Iris pigment epithelial cell (primary cell): ENCODE data around the gene LRMDA.

ENCODE experiments used
- DNase-seq: peaks from one replicate; pipeline ENCODE4 v3.0.0-alpha.2; 2011; ENCODE audit warnings: low read depth

LRMDA gene

DNA sequence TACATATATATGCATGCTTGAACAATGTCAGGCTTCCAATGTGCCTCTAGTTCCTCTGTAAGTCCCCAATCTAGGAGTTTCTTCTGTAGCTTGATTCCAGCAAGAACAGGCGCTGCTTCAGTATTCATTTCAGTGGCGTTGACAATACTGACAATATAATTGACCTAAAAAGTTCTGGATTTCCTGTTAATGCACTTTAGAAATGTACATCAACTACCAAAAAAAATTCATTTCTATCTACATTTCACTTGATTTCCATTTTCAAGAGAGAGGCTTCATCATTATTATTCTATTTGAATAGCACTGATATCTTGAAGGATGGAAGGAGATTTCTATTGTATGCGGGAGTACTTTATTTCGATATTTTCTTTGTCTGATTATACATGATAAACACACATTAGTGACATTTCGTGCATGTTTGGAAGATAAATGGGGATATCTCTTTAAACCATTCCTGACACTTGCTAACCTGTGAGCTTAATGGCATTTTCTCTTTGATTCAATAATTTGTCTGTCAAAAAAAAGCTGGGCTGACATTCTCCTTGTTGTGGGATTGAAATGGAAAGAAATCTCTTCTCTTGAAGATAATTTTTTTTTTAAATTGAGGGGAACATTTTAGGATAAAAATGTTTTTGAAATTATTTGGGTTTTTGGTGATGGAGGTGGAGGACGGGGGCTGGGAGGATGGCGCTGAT lies 568.2 kb downstream of the LRMDA start:
- no peak for DNase-seq

DNA sequence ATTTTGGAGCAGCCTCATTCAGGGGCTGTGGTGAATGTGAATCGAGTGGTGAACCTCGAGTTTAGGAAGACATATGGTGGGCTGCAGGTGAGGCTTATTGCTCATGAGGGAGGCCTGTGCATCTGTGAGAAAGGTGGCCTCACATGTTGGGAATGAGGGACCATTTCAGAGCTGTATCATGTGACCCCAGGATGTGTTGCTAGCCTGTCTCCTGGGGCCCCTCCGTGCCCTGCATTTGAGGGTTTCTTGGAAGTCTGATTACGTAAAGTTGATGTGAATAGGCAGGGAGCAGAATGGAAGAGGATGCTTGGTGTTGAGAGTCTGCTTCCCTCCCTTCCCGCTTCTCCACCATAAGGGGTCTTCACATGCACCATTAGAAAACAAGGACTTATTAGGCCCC lies 569.1 kb downstream of the LRMDA start:
- no peak for DNase-seq

DNA sequence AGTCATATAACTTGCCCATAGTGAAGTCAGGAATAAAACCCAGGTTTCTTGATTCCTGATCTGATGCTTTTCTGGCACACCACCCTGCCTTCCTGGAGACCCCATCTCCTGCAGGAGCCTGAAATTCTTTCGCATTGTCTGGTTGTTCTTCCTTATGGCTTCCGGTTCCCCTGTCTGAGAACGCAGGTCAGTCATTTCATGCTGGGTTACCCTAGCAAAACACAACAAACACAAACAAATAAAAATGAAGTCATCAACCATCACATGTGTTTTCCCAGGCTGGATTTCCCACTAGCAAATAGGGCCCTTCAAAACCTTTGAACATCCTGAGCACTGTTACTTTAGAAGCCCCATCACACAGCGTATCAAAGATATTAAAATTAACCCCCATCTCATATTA lies 569.6 kb downstream of the LRMDA start:
- no peak for DNase-seq

DNA sequence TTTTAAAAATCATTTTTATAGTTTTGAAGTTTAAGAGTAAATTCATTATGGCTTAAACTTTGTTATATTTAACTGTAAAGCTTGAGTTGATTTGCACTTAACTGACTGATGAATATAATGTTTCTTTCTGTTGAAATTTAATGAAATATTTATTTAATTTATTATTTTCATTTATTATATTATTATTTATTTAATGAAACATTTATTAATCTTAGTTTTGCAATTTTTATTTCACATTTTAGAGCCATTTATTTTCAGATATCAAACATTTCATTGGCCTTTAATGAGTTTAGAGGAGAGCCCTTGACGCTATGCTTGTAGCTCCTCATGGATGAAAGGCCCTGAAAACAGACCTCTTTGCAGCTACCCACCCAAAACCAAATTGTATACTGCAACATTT lies 570.0 kb downstream of the LRMDA start:
- no peak for DNase-seq

DNA sequence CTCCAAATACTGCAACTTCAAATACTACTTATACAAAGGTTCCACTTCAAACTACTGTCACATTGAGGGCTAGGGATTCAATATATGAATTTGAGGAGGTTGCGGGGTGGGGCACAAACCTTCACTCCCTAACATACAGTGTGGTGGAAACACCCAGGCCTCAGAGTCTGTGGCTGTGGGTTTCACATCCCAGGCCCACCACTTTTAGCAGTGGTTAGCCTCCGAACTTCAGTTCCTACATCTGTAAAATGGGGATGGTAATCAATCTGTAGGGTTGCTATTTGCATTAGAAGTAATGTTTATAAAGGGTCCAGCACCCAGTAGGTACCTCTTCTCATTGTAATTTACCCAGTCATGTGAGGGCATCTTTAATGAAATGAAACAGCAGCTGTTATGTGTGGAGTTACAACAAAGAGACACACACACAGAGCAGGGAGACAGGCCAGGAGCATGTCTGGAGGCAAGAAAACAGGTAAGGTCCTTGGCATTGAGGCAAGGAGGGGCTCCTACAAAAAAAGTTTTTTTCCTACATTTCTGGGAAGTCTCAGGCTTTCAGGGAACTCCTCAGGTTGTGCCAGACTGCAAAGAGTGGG lies 570.9 kb downstream of the LRMDA start:
- DNase-seq, result no peak

DNA sequence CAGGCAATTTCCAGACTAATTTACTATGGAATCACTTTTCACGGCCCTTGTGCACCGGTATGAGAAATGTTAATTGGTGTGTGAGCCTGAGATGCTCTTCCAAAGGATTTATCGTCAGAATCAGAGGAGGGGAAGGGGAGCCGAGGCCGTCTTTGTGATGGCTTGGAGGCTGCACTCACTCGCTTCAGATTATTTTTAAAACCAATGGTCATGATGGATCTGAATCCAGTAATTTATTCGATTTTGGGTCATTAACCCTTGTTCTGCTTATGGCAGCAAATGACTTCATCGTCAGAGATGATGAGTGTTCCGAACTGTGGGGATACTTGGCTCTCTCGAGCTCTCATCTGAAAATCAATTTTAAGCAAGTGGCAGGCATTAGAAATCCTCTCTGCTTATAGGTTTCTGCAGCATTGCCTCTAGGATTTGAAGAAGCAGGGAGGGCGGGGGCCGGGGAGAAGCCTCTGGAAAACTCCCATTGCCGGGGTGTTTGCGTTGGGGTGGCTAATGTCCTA lies 576.3 kb downstream of the LRMDA start:
- DNase-seq, result no peak

DNA sequence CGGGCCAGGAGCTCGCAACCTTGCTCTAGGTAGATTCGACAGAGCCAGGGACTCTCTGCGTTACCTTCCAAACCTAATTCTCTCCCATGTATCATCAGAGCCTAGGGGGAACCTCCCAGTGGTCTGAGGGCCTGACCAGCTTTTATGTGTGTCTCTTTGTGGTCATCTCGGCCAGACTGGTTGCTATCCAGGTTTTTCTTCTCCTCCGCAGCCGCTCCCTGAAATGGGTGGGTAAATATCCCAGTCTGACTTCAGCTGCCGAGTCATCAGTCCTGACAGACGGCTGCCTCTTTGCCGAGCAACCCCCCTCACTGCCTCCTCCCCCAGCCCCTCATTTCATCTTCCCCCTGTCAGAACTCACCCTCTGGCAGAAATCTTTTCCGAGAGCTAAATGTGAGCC lies 578.1 kb downstream of the LRMDA start:
- DNase-seq, result no peak

DNA sequence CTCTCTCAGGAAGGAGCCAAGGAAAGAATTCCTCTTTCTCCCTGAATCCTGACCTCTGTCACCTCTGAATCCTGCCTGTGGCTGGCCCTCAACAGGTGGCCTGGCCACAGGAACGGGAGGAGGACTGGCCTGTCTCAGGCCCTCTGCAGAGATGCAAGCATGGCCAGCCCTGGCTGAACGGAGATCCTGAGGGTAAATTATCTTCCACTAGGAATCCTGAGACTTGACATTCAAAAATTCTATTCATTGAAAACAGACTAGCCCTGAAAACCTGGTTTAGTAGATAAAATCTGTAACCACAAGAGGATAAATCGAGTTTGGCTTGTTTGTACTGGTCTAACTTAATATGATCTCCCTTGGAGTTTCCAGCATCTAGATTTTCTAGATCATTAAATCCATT lies 579.3 kb downstream of the LRMDA start:
- DNase-seq, result no peak

DNA sequence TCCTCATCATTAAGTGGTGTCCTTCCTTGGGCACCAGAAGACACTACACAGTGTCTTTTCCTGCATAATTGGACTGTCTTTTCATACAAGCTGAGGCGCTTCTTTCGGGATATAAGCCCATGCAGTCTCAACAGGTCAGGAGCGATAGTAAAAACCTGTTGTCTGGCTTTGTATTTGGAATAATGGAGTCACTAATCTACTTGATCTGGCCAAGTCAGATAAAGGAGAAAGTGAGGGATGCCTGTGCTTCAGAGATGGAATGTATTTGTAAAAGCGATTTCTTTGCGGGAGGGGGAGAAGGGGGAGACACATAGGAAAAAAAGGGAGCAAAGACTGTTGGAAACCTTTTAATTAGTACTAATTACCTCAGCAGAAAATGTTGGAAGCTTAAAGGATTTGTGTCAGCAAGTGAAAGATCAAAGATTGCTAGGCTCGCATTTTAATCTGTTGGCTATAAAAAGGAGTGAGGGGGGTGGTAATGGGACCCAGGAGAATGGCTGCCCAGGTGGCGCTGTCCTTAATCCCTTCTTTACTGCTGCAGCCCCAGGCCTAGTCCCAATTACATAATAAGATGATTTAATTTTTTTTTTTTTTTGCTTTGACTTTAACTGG lies 581.4 kb downstream of the LRMDA start:
- DNase-seq, result no peak

DNA sequence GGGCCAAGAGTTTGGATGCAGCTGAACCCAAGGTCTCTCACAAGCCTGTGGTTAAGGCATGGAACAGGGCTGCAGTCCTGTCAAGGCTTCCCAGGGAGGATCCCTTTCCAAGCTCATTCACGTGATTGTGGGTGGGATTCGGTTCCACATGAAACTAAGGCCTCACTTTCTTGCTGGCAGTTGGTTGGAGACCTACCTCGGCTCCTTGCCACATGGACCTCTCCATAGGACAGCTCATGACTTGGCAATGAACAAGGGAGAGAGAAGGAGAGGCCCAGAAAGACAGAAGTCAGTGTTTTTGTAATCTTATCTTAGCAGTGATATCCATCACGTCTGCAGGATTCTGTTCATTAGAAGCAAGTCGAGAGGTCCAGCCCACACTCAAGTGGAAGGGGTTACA lies 583.8 kb downstream of the LRMDA start:
- no peak for DNase-seq

DNA sequence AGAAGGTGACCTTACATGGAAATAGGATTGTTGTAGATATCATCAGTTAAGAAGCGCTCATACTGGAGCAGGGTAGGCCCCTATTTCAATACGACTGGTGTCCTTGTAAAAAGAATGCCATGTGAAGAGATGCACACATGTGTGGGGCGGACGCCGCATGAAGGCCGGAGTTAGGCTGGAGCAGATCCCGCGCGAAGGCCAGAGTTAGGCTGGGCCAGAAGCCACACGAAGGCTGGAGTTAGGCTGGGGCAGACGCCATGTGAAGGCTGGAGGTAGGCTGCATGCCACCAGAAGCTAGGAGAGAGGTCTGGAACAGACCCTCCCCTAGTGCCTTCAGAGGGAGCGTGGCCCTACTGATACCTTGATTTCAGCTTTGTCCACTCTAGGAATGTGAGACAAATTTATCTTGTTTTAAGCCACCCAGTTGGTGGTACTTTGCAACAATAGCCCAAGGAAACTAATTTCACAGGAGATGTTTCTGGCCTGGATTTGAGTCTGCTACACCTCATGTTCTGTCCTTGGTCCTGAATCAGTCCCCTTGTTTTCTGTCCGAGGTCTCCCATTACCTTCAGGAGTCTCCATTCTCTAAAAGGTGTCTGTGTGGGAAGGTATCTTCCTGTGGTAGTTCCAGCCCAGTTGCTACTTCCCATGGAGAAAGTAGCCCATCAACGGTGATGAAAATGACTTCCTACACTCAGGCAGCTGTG lies 585.8 kb downstream of the LRMDA start:
- DNase-seq, result no peak

DNA sequence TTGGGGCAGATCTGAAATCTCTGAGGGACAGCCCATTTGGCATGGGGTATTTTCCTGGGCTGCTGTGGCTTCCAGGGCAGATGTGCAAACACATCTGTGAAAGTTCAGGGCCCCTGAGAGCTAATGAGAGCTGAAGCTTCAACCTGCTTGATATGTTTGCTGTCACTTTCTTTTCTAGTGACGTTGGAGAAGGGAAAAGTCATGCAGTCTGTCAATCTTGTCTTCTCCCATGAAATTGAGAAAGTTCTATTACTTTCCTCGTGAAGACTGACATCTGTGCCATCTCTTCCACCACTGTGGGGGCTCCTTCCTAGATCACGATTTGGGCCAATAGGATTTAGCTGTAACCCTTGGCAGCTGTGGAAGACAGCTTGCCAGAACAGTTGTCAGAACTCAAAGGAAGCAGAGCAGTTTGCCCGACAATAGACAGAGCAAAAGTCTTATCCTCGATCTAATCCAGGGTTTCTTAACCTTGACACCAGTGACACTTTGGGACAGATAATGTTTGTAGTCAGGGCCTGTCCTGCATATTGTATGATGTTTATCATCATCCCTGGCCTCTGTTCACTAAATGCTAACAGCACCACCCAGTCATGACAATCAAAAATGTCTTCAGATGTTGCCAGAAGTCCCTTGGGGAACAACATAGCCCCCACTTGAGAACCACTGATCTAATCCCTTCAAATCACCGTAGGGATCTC lies 586.5 kb downstream of the LRMDA start:
- no peak for DNase-seq

DNA sequence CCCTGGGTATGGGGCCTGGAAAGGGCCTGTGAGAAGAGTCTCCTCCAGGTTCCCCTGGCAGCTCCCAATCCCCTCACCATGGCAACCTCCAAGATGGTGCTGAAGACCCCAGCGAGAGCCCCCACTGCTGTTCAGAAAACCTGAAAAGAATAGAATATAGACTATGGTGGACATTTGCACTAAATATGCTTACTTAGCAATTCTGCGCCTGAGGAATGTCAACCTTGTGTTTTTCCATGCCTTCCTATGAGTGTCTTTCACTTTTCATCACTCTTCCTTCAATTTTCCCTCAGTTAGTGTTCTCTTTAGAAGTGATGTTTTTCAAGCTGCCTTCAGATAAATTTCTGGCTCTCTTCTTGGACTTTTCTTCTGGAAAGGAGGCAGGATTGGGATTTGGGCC lies 589.2 kb downstream of the LRMDA start:
- DNase-seq, result no peak

DNA sequence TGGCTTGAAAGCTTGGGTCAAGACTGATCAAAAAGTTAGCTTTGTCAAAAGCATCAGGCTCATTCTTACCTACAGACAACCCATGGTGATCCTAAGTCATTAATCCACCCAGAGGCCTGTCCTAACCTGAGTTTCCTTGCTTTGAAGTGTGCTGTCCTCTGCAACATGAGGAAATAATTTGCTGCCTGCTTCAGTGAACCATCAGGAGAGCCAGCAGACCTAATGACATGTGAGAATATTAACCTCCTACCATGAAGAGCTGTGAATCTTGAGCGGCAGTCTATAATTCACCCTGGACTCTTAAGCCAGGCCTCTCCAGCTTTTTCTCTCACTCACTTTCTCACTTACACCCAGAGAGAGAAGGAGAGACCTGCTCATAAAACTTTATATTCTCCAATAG lies 590.0 kb downstream of the LRMDA start:
- DNase-seq, result no peak

DNA sequence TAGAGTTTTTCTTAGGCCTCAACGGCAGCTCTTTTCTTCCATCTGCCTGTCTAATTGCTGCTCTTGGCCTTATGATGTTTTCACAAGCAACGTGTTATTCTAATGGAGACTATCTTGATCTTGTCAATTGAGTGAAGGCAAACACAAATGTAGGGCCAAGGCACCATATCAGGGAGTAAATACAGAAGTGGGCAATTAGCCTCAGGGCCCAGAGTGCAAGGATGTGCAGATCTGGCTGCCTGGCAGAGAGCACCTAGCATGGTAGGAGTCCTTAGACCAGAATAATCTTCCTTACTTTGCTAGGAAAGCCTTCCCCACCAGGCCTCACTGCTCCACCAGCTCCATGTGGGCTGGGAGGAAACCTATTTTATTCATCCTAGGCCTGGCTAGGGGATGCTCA lies 590.9 kb downstream of the LRMDA start:
- DNase-seq, result no peak

DNA sequence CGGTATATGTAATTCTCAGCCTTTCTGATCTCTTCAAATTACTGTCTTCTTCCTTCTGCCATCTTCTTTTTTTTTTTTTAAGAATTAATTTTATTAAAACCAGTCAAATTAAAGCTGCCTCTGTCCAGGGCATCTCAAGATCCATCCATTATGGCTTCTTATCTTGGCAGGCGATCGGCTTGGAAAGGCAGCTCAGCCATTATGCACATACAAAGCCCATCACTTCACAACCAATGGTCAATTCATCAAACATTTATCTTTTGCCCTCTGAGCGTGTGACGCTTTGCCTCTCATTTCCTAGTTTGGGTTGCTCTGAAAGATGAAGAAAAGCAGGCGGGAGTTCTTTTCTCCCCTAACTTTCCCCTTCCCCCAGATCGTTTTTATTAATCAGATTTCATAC lies 591.6 kb downstream of the LRMDA start:
- DNase-seq, result no peak

DNA sequence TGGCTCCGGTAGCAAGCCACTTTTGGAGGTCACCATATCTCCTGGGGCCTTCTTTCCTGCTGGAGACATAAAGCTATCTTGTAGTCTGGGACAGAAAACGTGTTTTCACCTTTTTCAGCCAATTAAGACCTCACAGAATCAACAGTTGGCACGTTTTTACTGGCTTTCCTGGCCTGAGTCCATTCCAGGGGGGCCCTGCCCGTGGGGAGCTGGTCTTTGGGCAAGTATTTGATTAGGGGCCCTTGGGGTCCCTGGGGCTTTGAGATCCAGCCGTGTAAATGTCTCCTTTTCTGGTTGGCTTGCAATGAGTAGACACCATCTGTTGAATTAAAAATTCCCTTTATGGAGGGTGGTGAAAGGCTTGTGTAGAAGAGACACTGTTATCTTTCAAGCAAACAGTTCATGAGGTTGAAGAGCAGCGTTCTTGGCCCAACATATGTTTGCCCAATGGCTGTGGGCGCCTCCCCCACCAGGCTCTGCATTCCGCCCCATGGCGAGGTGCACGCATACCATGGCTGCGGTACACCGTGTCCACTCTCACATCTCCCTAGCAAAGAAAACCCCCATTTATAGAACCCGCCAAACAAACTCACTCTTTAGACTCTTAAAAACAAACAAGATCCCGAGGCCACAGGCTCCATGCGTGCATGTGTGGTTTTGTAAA lies 593.2 kb downstream of the LRMDA start:
- DNase-seq, result no peak

DNA sequence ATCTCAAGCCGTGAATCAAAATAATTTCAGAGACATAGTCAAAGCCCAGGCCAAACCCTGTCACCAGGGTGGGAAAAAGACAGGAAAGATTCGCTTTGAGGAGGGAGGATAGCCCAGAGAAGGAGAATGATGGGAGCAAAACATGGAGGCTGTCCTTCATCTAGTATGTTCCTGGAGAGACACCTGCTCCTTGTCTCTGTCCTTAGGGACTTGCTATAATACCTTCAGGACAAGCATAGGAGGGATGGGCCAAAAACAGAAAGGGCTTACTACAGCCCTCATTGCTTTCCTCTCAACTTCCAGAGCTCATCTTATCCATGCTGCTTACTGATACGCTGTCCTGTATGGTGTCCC lies 593.7 kb downstream of the LRMDA start:
- DNase-seq, result no peak

DNA sequence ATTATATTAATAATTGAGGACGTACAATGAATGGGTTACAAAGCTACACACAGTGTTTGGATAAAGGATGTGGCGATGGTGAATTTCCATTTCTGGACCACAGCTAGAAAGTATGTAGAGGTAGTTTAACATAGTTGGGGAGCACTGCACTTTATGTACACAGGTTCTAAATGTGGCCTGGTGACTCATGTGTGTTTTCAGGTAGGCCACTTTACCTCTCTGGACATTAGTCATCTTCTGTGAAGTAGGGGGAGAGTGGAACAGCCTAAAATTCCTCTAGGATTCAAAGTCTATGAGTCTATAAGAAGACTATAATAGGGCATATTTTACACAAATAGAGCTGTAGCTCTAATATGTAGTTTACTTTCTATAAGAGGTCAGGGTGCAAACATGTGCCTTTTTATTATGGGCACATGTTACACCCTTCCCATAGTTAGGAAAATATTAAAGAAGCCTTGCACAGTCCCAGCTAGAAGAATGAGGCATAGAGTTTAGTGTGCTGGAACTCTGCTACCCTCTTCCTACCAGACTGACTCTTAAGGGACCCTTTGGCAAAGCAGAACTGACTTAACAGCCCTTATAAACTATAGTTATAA lies 594.9 kb downstream of the LRMDA start:
- no peak for DNase-seq

DNA sequence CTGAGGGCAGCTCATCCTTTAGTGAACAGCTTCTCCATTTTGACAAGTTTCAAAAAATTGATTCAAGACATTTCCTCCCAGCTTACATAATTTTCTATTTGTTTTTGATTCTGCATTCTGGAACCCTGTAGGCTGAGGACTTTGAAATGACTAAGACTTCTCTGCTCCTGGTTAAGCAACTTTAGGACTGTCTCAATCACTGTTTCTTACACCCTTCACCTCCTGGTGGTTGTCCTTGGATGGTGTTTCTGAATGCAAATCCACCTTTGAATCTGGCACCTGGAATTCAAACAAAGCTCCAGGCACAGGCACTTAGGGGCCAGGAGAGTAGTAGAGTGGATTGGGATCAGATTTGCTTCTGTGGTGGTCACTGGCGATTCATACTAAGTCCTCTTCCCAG lies 595.5 kb downstream of the LRMDA start:
- DNase-seq, result no peak

DNA sequence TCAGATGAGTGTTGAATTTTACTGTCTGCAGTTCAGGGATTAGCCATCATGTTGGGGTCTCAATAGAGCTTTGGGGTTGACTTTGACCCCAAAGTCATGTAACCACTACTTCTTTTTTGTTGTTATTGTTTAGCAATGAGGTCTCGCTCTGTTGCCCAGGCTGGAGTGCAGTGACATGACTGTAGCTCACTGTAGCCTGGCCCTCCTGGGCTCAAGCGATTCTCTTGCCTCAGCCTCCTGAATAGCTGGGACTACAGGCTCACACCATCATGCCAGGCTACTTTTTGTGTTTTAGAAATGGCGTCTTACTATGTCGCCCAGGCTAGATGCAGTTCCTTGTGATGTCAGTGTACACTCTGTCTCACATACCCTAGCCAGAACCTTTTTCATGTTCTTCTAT lies 598.4 kb downstream of the LRMDA start:
- DNase-seq, result no peak

DNA sequence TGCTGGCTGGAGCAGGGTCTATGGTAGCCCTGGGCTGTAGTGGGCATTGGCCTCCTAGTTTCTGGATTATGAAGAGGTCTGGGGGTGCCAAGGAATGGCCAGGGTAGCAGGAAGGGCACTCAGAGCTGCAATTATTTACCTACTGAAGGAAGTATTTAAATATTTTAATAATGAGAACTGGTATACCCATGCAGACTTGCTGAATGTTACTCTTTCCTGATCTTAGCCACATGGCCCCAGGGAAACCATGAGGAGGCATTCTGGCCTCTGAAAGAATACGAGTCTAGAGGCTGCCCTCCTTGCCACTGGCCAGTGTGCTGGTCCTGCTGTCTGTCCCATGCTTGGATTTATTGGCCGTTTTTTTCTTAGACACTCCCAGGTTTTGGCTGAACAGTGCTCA lies 599.7 kb downstream of the LRMDA start:
- no peak for DNase-seq
